ENCODE data around the gene OVAAL. TPM values are rescaled to one million over a fixed set of nuclear protein-coding genes. Genes with fewer than 3 reads are reported as not detected.

The OVAAL gene
- total and polyA plus RNA-seq, 2 donors (not counting 3 experiments of a cell fraction or from before 2014, with no cell fraction given) = 0.04 TPM; not detected in 1

DNA sequence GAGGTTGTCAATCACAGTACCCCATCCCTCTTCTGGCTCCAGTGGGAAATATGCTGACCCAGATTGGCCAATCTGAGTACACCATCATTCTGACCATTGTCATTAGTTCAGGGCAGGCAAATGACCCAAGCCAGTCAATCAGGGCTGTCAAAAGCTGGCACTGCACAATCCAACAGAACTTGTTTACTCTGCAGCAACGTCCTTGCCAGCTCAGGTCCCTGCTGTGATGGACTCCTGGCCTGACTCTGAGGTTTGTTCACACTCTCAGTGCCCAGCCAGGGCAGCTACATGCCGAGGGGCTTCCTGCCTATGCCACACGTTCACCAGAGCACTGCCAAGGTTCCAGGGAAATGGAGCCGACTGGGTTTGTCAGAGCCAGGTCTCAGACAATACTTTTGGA, 14.7 kb upstream of the OVAAL start:
- no peak overlapping the region for H3K27ac ChIP-seq (ENCODE audit: insufficient read depth, low read depth, low read length)
- H3K9ac ChIP-seq (replicated peaks; ENCODE audit: extremely low read depth, insufficient read depth, low read length) = no peak overlapping the region
- no peaks in the 10 kb centered on the region for H3K4me1 ChIP-seq (ENCODE audit: control insufficient read depth, extremely low read depth, insufficient read depth, low read length)
- no peaks in the 10 kb centered on the region for H4K20me1 ChIP-seq (replicated peaks; ENCODE audit: control insufficient read depth, extremely low read depth, insufficient read depth, low read length)
- no peak overlapping the region for H2AFZ ChIP-seq (ENCODE audit: low read depth, low read length)
- no peaks in the 10 kb centered on the region for H3K9me1 ChIP-seq (replicated peaks; ENCODE audit: control insufficient read depth, extremely low read depth, insufficient read depth, low read length)
- dilution Hi-C loops (cut with MboI; ENCODE audit: extremely low pct_ligation_motif_present, low sequenced_read_pairs) = no loop called here
- no peaks in the 10 kb centered on the region for H3K9me3 ChIP-seq (replicated peaks; ENCODE audit: control insufficient read depth, insufficient read depth, low read length)
- H3K4me2 ChIP-seq (ENCODE audit: insufficient read depth, low read length) = no peak overlapping the region
- H3K36me3 ChIP-seq (ENCODE audit: control insufficient read depth in 2 of 2, extremely low read depth in 1 of 2, insufficient read depth in 2 of 2, low read length in 2 of 2) = no peaks in the 10 kb centered on the region
- H3K4me3 ChIP-seq (replicated peaks in 1 of 3; ENCODE audit: insufficient read depth in 1 of 3, low read depth in 1 of 3, low read length in 3 of 3) = no peak overlapping the region
- intact Hi-C loops (cut with micrococcal nuclease) = no loop called here
- H3K27me3 ChIP-seq (ENCODE audit: control insufficient read depth in 2 of 2, insufficient read depth in 2 of 2, low read length in 2 of 2) = peaks cover 0 to 2% of the 10 kb centered on the region in 2 experiments
- no peaks in the 10 kb centered on the region for H3K79me2 ChIP-seq (ENCODE audit: control insufficient read depth, insufficient read depth, low read length)
- CTCF ChIA-PET = interaction anchor here (1.5 kb wide), 1 partner anchor 319 kb away, joined by 6 read pairs; no protein-coding TSS in a partner anchor
- POLR2A ChIA-PET = no interaction called here
- no peak for TF ChIP-seq MYC (IDR thresholded peaks at IDR 0.05; ENCODE audit: low read depth, low read length)
- TF ChIP-seq POLR2AphosphoS5 (IDR thresholded peaks at IDR 0.05; ENCODE audit: insufficient read depth, low read depth, low read length) = no peak
- TF ChIP-seq, protein P1, sequence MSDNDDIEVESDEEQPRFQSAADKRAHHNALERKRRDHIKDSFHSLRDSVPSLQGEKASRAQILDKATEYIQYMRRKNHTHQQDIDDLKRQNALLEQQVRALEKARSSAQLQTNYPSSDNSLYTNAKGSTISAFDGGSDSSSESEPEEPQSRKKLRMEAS (IDR thresholded peaks at IDR 0.05; ENCODE audit: insufficient read depth, insufficient read length) = no peak
- no peak for TF ChIP-seq JUN (IDR thresholded peaks at IDR 0.05; ENCODE audit: borderline replicate concordance, insufficient read depth, insufficient read length, low read depth)
- no peak for TF ChIP-seq FOS (IDR thresholded peaks at IDR 0.05; ENCODE audit: borderline replicate concordance, insufficient read depth, low read length)
- no peak for TF ChIP-seq EZH2 (IDR thresholded peaks at IDR 0.05; ENCODE audit: borderline replicate concordance, low read depth, low read length, severe bottlenecking)
- BruUV-seq (replicated peaks) = no TSS peak
- no peak for DNase-seq (ENCODE audit: low read depth, low spot score)
- FAIRE-seq = no peak

DNA sequence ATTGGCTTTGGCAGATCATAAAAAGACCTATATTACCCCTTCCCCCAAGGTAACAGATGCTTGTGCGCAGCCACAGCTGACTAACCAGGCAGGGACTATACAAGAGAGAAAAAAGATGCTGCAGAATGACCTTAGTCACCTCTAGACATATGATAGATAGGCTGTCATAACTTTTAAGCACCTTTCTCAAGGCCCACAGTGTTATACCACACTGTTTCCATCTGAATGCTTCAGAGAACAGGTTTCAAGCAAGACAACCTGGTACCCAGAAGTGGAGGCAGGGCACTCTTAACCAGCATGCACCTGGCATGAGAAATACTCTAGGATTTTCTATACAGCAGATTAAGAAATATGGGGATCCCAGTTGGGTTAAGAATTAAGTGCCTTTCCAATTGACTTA, 12.8 kb upstream of the OVAAL start:
- CTCF ChIA-PET = interaction anchor here (0.9 kb wide), 1 partner anchor 9 kb away, joined by 3 read pairs; no protein-coding TSS in a partner anchor
- dilution Hi-C loops (cut with MboI; ENCODE audit: extremely low pct_ligation_motif_present, low sequenced_read_pairs) = no loop called here
- FAIRE-seq = no peak

More for the DNA sequence above, 12.8 kb upstream of the OVAAL start:
- no peak for DNase-seq (ENCODE audit: low read depth, low spot score)
- Histone ChIP-seq H3K9me3 (replicated peaks; ENCODE audit: control insufficient read depth, insufficient read depth, low read length) (no peaks in the 10 kb centered on the region), H3K36me3 (ENCODE audit: control insufficient read depth in 2 of 2, extremely low read depth in 1 of 2, insufficient read depth in 2 of 2, low read length in 2 of 2) (no peaks in the 10 kb centered on the region), H3K4me3 (replicated peaks in 1 of 3; ENCODE audit: insufficient read depth in 1 of 3, low read depth in 1 of 3, low read length in 3 of 3) (no peak overlapping the region), H3K27ac (ENCODE audit: insufficient read depth, low read depth, low read length) (no peak overlapping the region), H3K9me1 (replicated peaks; ENCODE audit: control insufficient read depth, extremely low read depth, insufficient read depth, low read length) (no peaks in the 10 kb centered on the region), H3K4me2 (ENCODE audit: insufficient read depth, low read length) (no peak overlapping the region), H3K79me2 (ENCODE audit: control insufficient read depth, insufficient read depth, low read length) (no peaks in the 10 kb centered on the region), H2AFZ (ENCODE audit: low read depth, low read length) (no peak overlapping the region), H4K20me1 (replicated peaks; ENCODE audit: control insufficient read depth, extremely low read depth, insufficient read depth, low read length) (no peaks in the 10 kb centered on the region), H3K27me3 (ENCODE audit: control insufficient read depth in 2 of 2, insufficient read depth in 2 of 2, low read length in 2 of 2) (peaks cover 0 to 2% of the 10 kb centered on the region in 2 experiments), H3K4me1 (ENCODE audit: control insufficient read depth, extremely low read depth, insufficient read depth, low read length) (no peaks in the 10 kb centered on the region), H3K9ac (replicated peaks; ENCODE audit: extremely low read depth, insufficient read depth, low read length) (no peak overlapping the region)
- TF ChIP-seq POLR2AphosphoS5 (IDR thresholded peaks at IDR 0.05; ENCODE audit: insufficient read depth, low read depth, low read length) = no peak
- TF ChIP-seq GATA2 (IDR thresholded peaks at IDR 0.05; ENCODE audit: insufficient read depth, insufficient read length, low read depth, low read length) = no peak
- TF ChIP-seq FOS (IDR thresholded peaks at IDR 0.05; ENCODE audit: borderline replicate concordance, insufficient read depth, low read length) = no peak
- no peak for TF ChIP-seq JUN (IDR thresholded peaks at IDR 0.05; ENCODE audit: borderline replicate concordance, insufficient read depth, insufficient read length, low read depth)
- TF ChIP-seq POLR2A (IDR thresholded peaks at IDR 0.05; ENCODE audit: low read depth, low read length) = no peak
- TF ChIP-seq, protein P2, sequence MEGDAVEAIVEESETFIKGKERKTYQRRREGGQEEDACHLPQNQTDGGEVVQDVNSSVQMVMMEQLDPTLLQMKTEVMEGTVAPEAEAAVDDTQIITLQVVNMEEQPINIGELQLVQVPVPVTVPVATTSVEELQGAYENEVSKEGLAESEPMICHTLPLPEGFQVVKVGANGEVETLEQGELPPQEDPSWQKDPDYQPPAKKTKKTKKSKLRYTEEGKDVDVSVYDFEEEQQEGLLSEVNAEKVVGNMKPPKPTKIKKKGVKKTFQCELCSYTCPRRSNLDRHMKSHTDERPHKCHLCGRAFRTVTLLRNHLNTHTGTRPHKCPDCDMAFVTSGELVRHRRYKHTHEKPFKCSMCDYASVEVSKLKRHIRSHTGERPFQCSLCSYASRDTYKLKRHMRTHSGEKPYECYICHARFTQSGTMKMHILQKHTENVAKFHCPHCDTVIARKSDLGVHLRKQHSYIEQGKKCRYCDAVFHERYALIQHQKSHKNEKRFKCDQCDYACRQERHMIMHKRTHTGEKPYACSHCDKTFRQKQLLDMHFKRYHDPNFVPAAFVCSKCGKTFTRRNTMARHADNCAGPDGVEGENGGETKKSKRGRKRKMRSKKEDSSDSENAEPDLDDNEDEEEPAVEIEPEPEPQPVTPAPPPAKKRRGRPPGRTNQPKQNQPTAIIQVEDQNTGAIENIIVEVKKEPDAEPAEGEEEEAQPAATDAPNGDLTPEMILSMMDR (IDR thresholded peaks at IDR 0.05; ENCODE audit: extremely low read depth in 1 of 2, insufficient read depth in 1 of 2, low read depth in 1 of 2, low read length in 2 of 2) = no peak
- no peak for TF ChIP-seq EZH2 (IDR thresholded peaks at IDR 0.05; ENCODE audit: borderline replicate concordance, low read depth, low read length, severe bottlenecking)
- no peak for TF ChIP-seq MYC (IDR thresholded peaks at IDR 0.05; ENCODE audit: low read depth, low read length)
- TF ChIP-seq, protein P1 (IDR thresholded peaks at IDR 0.05; ENCODE audit: insufficient read depth, insufficient read length) = no peak
- BruUV-seq (replicated peaks) = no TSS peak
- POLR2A ChIA-PET = no interaction called here
- intact Hi-C loops (cut with micrococcal nuclease) = no loop called here
